HAP-1 (cell line): ENCODE data around the gene SORCS2.

Source experiments
- DNase-seq, 2 experiments: peaks; one replicate each; pipeline ENCODE4 v3.0.0-alpha.2; 2016 to 2020; ENCODE audit warnings: low spot score in 2 of 2
- H3K27me3 ChIP-seq: fragments of 250-450 bp; sonication (Bioruptor Pico); 2 replicates; pipeline ENCODE4 v1.5.1; 2020; ENCODE audit warnings: low read depth, mild to moderate bottlenecking, moderate library complexity
- H3K36me3 ChIP-seq: fragments of 250-450 bp; sonication (Bioruptor Pico); replicated peaks from 2 replicates; pipeline ENCODE4 v1.5.1; 2020; ENCODE audit warnings: mild to moderate bottlenecking
- H3K4me1 ChIP-seq: fragments of 250-450 bp; sonication (Bioruptor Pico); 2 replicates; pipeline ENCODE4 v1.5.1; 2020; ENCODE audit warnings: mild to moderate bottlenecking
- H3K4me3 ChIP-seq: fragments of 250-450 bp; sonication (Bioruptor Pico); 2 replicates; pipeline ENCODE4 v1.5.1; 2020; ENCODE audit warnings: mild to moderate bottlenecking, moderate library complexity
- H3K9me3 ChIP-seq: fragments of 250-450 bp; sonication (Bioruptor Pico); 2 replicates; pipeline ENCODE4 v1.5.1; 2020; ENCODE audit warnings: mild to moderate bottlenecking, moderate library complexity
- in situ Hi-C: fragments of 300-500 bp; cut with MboI; formaldehyde crosslinking; loops from 3 replicates; pipeline ENCODE4 v1.14.3; 2020; ENCODE audit warnings: low sequenced_read_pairs, inconsistent platforms, mixed read lengths

Gene SORCS2

GRCh38 chr4:7761312-7761711, 569.0 kb downstream of the SORCS2 start:
- Histone ChIP-seq H3K4me1 (no peaks in the 10 kb centered on the region), H3K4me3 (no peak overlapping the region), H3K27me3 (no peaks in the 10 kb centered on the region), H3K9me3 (no peaks in the 10 kb centered on the region), H3K36me3 (0 out of 2 replicates have a peak, but pooled peaks cover 5% of the 10 kb centered on the region)
- in situ Hi-C loops, result no loop called here
- no peak for DNase-seq

DNA sequence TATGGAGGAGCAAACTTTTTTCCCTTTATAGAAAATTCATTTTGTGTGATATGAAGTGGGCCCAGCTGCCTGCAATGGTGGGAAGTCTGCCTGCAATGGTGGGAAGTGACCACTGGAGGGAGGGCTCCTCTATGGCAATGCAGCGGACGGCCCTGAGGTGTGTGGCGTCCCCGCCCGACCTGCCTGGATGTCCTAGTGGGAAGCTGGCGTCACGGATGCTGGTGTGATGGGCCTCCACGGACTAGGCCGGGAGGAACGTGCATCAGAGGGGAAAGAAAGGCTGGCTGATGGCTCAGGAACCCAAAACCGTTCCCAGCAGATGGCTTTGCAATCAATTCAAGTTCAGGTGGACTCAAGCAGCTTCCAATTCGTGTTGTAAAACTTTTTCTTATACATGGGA, 569.4 kb downstream of the SORCS2 start:
- H3K9me3 ChIP-seq, result no peaks in the 10 kb centered on the region
- DNase-seq, result peak; percentile 38 to 80
- H3K4me3 ChIP-seq, result no peak overlapping the region
- no peaks in the 10 kb centered on the region for H3K4me1 ChIP-seq
- H3K36me3 ChIP-seq, result 0 out of 2 replicates have a peak, but pooled peaks cover 5% of the 10 kb centered on the region
- no peaks in the 10 kb centered on the region for H3K27me3 ChIP-seq
- in situ Hi-C loops, result no loop called here

DNA sequence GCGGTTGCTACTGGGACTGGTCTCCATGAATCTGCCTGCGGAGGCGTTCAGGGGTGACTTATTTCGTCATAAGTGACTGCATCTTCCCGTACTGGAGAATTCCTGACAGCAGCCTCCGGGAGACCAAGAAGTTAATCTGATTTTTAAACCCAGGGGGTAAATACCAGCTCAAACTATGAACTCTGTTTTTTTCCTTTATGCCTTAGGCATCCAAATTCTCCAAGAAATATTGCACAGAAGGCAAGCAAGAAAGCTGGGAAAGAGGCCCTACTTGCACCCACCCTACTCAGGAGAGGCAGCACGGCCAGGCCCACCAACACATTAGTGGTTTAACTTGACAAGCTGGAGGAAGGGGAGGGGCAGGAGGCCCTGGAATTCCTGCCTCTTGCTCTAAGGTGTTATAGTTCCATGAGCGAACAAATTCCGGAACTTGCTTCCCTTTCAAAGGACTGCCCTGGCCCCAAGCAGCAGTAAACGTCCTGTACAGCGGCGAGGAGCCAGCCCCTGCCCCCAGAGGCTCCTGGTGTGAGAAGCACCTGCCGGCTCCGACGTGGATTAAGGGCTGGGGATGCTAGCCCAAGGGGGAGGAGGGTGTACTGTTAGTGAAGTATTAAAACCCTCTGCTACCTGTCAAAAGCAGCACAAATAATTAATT, 570.2 kb downstream of the SORCS2 start:
- Histone ChIP-seq H3K4me1 (no peaks in the 10 kb centered on the region), H3K36me3 (peaks cover 5% of the 10 kb centered on the region; the same call in 1 of the 2 replicates), H3K9me3 (no peaks in the 10 kb centered on the region), H3K27me3 (no peaks in the 10 kb centered on the region), H3K4me3 (no peak overlapping the region)
- no peak for DNase-seq
- in situ Hi-C loops, result no loop called here

DNA sequence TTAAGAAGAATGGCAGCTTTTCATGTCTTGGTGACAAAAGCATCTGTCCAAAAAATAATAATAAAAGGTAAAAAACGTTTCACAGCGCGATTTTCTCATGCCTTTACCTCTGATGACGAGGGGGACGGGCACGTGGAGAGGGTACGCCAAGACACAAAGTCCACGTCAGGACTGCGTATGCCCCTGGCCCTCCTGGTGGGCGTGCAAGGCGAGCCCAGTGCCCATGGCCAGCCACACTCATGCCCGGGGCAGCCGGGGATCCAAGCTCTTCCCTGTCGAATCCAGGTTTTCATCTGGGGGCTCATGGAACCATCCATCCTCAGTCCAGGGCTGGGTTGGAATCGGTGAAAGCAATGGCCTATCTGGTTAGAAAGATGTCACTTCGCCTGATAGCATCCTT, 570.8 kb downstream of the SORCS2 start:
- in situ Hi-C loops, result no loop called here
- H3K27me3 ChIP-seq, result no peaks in the 10 kb centered on the region
- DNase-seq, result no peak
- H3K4me1 ChIP-seq, result no peaks in the 10 kb centered on the region
- H3K4me3 ChIP-seq, result no peak overlapping the region
- H3K36me3 ChIP-seq, result peaks cover 5% of the 10 kb centered on the region; the same call in 1 of the 2 replicates
- H3K9me3 ChIP-seq, result no peaks in the 10 kb centered on the region

GRCh38 chr4:7763788-7764187, 571.5 kb downstream of the SORCS2 start:
- Histone ChIP-seq H3K4me1 (no peaks in the 10 kb centered on the region), H3K4me3 (no peak overlapping the region), H3K27me3 (no peaks in the 10 kb centered on the region), H3K36me3 (peaks cover 5% of the 10 kb centered on the region; the same call in 1 of the 2 replicates), H3K9me3 (no peaks in the 10 kb centered on the region)
- in situ Hi-C loops, result no loop called here
- no peak for DNase-seq

DNA sequence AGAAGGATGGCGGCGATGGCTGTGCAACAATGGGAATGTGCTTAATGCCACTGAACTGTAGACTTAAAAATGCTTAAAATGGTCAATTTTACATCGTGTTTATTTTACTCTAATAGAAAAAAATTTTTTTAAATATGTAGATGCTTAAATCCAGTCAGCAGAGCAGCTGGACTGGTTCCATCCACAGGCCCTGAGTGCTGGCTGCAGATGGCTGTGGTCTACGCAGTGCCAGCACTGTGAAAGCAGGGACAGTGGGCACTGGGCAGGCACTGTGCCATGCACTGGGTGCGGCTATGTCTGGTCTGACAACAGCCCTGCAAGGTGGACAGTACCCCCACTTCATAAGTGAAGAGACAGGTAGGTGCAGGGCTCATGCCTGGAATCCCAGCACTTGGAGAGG, 572.1 kb downstream of the SORCS2 start:
- no peak for DNase-seq
- in situ Hi-C loops, result no loop called here
- peaks cover 5% of the 10 kb centered on the region; the same call in 1 of the 2 replicates for H3K36me3 ChIP-seq
- no peaks in the 10 kb centered on the region for H3K27me3 ChIP-seq
- no peaks in the 10 kb centered on the region for H3K4me1 ChIP-seq
- H3K9me3 ChIP-seq, result no peaks in the 10 kb centered on the region
- H3K4me3 ChIP-seq, result no peak overlapping the region

- no peaks in the 10 kb centered on the region for H3K9me3 ChIP-seq
- peaks cover 5% of the 10 kb centered on the region; the same call in 1 of the 2 replicates for H3K36me3 ChIP-seq
- DNase-seq, result no peak
- H3K4me3 ChIP-seq, result no peak overlapping the region
- peaks cover 4% of the 10 kb centered on the region for H3K4me1 ChIP-seq
- in situ Hi-C loops, result no loop called here
- no peaks in the 10 kb centered on the region for H3K27me3 ChIP-seq
These were observed 573.3 kb downstream of the SORCS2 start for GRCh38 chr4:7765666-7766065.

GRCh38 chr4:7766086-7766485, 573.7 kb downstream of the SORCS2 start:
- peaks cover 4% of the 10 kb centered on the region for H3K4me1 ChIP-seq
- peaks cover 4% of the 10 kb centered on the region; the same call in 1 of the 2 replicates for H3K36me3 ChIP-seq
- in situ Hi-C loops, result no loop called here
- no peaks in the 10 kb centered on the region for H3K27me3 ChIP-seq
- no peak for DNase-seq
- H3K9me3 ChIP-seq, result no peaks in the 10 kb centered on the region
- no peak overlapping the region for H3K4me3 ChIP-seq

- in situ Hi-C loops, result no loop called here
These were observed 574.5 kb downstream of the SORCS2 start for GRCh38 chr4:7766661-7767345.

DNA sequence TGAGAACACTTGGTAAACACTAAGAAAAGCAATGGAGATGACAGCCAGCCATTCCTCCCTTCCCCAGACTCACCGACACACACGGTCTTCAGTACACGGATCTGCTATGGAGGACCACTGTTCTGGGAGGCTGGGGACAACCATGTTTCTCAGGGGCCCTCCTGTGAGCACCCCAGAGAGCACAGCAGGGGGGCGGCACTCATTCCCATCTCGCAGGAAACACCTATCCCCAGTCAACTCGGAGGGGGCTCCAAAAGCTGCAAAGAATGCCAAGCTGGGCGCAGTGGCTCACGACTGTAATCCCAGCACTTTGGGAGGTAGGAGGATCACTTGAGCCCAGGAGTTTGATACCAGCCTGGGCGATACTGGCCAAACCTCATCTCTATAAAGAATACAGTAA, 575.2 kb downstream of the SORCS2 start:
- in situ Hi-C loops, result no loop called here
- Histone ChIP-seq H3K36me3 (peaks cover 3% of the 10 kb centered on the region), H3K4me1 (peaks cover 4% of the 10 kb centered on the region), H3K27me3 (no peaks in the 10 kb centered on the region), H3K9me3 (no peaks in the 10 kb centered on the region), H3K4me3 (no peak overlapping the region)
- DNase-seq, result no peak

More at GRCh38 chr4:7766661-7767345, 574.5 kb downstream of the SORCS2 start:
- H3K4me3 ChIP-seq, result no peak overlapping the region
- H3K9me3 ChIP-seq, result no peaks in the 10 kb centered on the region
- H3K4me1 ChIP-seq, result peaks cover 4% of the 10 kb centered on the region
- no peaks in the 10 kb centered on the region for H3K27me3 ChIP-seq
- no peaks in the 10 kb centered on the region; the same call in 1 of the 2 replicates for H3K36me3 ChIP-seq
- no peak for DNase-seq

- H3K36me3 ChIP-seq, result peaks cover 5% of the 10 kb centered on the region
- H3K4me1 ChIP-seq, result peaks cover 4% of the 10 kb centered on the region
- no peak overlapping the region for H3K4me3 ChIP-seq
- in situ Hi-C loops, result no loop called here
- no peaks in the 10 kb centered on the region for H3K27me3 ChIP-seq
- no peaks in the 10 kb centered on the region for H3K9me3 ChIP-seq
- no peak for DNase-seq
These were observed 575.6 kb downstream of the SORCS2 start for GRCh38 chr4:7767966-7768365.

DNA sequence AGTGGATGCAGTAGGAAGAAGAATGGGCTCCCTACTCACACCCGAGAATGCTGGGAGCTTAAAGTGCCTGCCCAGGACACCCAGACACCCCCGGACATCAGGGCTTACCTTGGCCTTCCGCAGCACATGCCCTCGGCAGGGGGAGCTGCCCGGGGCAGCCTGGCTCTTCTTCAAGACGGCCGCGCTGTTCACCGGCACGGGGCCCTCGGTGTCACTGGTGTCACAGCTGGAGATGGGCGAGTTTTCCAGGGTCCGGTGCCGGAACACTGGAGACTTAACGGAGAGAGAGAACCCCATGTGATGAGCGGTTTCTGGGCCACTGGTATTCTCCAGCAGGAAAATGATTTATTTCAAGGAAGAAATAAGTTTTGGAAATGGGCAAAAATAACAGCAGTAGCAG, 576.4 kb downstream of the SORCS2 start:
- H3K9me3 ChIP-seq, result no peaks in the 10 kb centered on the region
- H3K4me1 ChIP-seq, result peaks cover 4% of the 10 kb centered on the region
- peaks cover 5% of the 10 kb centered on the region for H3K36me3 ChIP-seq
- no peaks in the 10 kb centered on the region for H3K27me3 ChIP-seq
- no peak for DNase-seq
- no peak overlapping the region for H3K4me3 ChIP-seq
- in situ Hi-C loops, result no loop called here

DNA sequence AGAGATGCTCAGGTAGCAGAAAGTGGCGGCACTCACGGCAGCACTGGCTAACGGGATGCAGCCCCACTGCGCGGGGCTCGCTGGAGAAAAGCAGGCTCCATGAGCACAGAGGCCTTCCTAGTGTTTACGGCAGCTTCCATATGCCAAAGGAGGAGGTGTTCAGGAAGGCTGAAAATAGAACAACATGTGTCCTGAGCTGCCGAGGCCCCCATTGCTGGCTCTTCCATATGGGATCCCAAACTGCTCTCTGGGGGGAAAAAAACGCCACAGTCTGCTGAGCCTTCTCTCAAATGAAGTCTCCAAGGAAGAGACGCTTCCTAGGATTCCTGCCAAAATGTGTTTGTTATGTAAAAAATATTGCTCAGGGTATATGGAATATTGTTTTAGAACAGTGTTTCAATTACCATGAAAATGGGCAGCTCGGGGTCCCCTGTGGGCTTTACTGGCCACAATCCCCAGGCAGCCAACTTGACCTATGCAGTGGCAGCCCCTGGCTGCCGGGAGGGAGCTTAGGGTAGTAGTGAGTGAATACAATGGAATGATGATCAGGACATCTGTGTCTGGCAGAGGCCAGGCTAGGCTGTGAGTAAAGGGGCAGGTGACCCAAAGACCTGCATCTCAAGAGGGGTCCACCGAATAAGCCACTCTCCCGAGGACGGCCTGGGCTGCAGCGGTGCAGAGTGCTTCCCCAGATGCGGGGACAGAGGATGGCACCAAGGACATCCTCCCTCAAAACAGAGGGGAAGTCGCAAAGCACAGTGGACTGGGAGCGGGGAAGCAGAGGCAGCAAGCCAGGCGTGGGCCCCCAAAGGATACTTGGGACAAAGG, 577.3 kb downstream of the SORCS2 start:
- DNase-seq, result peak; percentile 13 to 62
- peaks cover 4% of the 10 kb centered on the region for H3K4me1 ChIP-seq

More for the DNA sequence above, 577.3 kb downstream of the SORCS2 start:
- peaks cover 8% of the 10 kb centered on the region for H3K36me3 ChIP-seq
- H3K9me3 ChIP-seq, result no peaks in the 10 kb centered on the region
- in situ Hi-C loops, result no loop called here
- no peaks in the 10 kb centered on the region for H3K27me3 ChIP-seq
- H3K4me3 ChIP-seq, result no peak overlapping the region
